ENCODE data around the gene GNA15.
A peak's percentile ranks its signal among the peaks of the same experiment; 100 is the strongest.

Gene GNA15

GRCh38 chr19:3175781-3176714 is 40.2 kb downstream of the GNA15 start:
- no peak for DNase-seq (ENCODE audit: low read depth)

GRCh38 chr19:3176715-3177501 is 41.1 kb downstream of the GNA15 start:
- no peak for DNase-seq (ENCODE audit: low read depth)

GRCh38 chr19:3178377-3178972 is 42.6 kb downstream of the GNA15 start, which contains the start of gene S1PR4:
TSS of gene S1PR4 (plus strand) at chr19:3178769. CDS start at chr19:3178793, 24 bp downstream.
- DNase-seq (ENCODE audit: low read depth): no peak

- DNase-seq (ENCODE audit: low read depth): no peak
These were observed 43.3 kb downstream of the GNA15 start for GRCh38 chr19:3178973-3179738.

- DNase-seq (ENCODE audit: low read depth): no peak
These were observed 44.0 kb downstream of the GNA15 start for GRCh38 chr19:3179739-3180293.

- DNase-seq (ENCODE audit: low read depth): no peak
These were observed 48.1 kb downstream of the GNA15 start for GRCh38 chr19:3183721-3184641.

- peak; percentile 35 for DNase-seq (ENCODE audit: low read depth)
These were observed 49.1 kb downstream of the GNA15 start for GRCh38 chr19:3184847-3185460.

GRCh38 chr19:3185461-3186159 is 49.8 kb downstream of the GNA15 start, which contains the start of gene NCLN:
TSS of gene NCLN (plus strand) at chr19:3185930. CDS start at chr19:3186031, 101 bp downstream.
- peak; percentile 90 for DNase-seq (ENCODE audit: low read depth)

- no peak for DNase-seq (ENCODE audit: low read depth)
These were observed 50.4 kb downstream of the GNA15 start for GRCh38 chr19:3186160-3186688.

GRCh38 chr19:3186891-3187661 is 51.2 kb downstream of the GNA15 start:
- DNase-seq (ENCODE audit: low read depth): no peak

- no peak for DNase-seq (ENCODE audit: low read depth)
These were observed 52.1 kb downstream of the GNA15 start for GRCh38 chr19:3187662-3188511.

GRCh38 chr19:3188627-3189596 is 53.1 kb downstream of the GNA15 start:
- DNase-seq (ENCODE audit: low read depth): no peak

GRCh38 chr19:3189702-3190469 is 54.1 kb downstream of the GNA15 start:
- no peak for DNase-seq (ENCODE audit: low read depth)

- DNase-seq (ENCODE audit: low read depth): no peak
These were observed 54.6 kb downstream of the GNA15 start for GRCh38 chr19:3190470-3190770.
